ENCODE data around the gene LGR5. TPM values are rescaled to one million over a fixed set of nuclear protein-coding genes. Genes with fewer than 3 reads are reported as not detected.

LGR5 gene, protein sequence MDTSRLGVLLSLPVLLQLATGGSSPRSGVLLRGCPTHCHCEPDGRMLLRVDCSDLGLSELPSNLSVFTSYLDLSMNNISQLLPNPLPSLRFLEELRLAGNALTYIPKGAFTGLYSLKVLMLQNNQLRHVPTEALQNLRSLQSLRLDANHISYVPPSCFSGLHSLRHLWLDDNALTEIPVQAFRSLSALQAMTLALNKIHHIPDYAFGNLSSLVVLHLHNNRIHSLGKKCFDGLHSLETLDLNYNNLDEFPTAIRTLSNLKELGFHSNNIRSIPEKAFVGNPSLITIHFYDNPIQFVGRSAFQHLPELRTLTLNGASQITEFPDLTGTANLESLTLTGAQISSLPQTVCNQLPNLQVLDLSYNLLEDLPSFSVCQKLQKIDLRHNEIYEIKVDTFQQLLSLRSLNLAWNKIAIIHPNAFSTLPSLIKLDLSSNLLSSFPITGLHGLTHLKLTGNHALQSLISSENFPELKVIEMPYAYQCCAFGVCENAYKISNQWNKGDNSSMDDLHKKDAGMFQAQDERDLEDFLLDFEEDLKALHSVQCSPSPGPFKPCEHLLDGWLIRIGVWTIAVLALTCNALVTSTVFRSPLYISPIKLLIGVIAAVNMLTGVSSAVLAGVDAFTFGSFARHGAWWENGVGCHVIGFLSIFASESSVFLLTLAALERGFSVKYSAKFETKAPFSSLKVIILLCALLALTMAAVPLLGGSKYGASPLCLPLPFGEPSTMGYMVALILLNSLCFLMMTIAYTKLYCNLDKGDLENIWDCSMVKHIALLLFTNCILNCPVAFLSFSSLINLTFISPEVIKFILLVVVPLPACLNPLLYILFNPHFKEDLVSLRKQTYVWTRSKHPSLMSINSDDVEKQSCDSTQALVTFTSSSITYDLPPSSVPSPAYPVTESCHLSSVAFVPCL
- not detected in 2 replicates for total RNA-seq

DNA sequence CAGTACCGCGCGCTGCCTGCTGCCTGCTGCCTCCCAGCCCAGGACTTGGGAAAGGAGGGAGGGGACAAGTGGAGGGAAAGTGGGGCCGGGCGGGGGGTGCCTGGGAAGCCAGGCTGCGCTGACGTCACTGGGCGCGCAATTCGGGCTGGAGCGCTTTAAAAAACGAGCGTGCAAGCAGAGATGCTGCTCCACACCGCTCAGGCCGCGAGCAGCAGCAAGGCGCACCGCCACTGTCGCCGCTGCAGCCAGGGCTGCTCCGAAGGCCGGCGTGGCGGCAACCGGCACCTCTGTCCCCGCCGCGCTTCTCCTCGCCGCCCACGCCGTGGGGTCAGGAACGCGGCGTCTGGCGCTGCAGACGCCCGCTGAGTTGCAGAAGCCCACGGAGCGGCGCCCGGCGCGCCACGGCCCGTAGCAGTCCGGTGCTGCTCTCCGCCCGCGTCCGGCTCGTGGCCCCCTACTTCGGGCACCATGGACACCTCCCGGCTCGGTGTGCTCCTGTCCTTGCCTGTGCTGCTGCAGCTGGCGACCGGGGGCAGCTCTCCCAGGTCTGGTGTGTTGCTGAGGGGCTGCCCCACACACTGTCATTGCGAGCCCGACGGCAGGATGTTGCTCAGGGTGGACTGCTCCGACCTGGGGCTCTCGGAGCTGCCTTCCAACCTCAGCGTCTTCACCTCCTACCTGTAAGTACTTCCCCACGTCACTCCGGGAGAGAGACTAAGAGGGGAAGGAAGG, at the start of gene LGR5:
Gene LGR5, plus strand, starts transcription at position 186 of the 732 bp plus-strand sequence. Its CDS starts 283 bp downstream, at position 469.

Other genes starting within 250 kb of the LGR5 start
- 28.4 and 41.3 TPM in 2 replicates for gene ZFC3H1, start 224.1 kb downstream of the LGR5 start, total RNA-seq
- gene THAP2, start 224.5 kb downstream of the LGR5 start, total RNA-seq: 3.1 and 4.7 TPM in 2 replicates
- 17.2 and 29.1 TPM in 2 replicates for gene TMEM19, start 246.3 kb downstream of the LGR5 start, total RNA-seq